Vagina (tissue), 2 donors: Measurements from ENCODE around the gene LILRB2. TPM values are rescaled to one million over a fixed set of nuclear protein-coding genes. Genes with fewer than 3 reads are reported as not detected.
"Not testable (repeated sequence)": the region's sequence is repeated elsewhere in the genome, so short reads cannot be mapped to it uniquely, and the experiment has no call there.

Experiments
- DNase-seq, 2 donors: peaks; one replicate each; pipeline ENCODE4 v3.0.0-alpha.2; 2017; ENCODE audit errors: extremely low spot score in 2 of 2
- H3K27ac ChIP-seq: fragments of 200-600 bp; sonication (generic); one replicate; pipeline ENCODE4 v1.5.1; 2019
- H3K27me3 ChIP-seq: fragments of 200-600 bp; sonication (generic); one replicate; pipeline ENCODE4 v1.5.1; 2019
- H3K36me3 ChIP-seq, 2 donors: fragments of 200-600 bp; sonication (generic); one replicate each; pipeline ENCODE4 v1.5.1; 2017 to 2019
- H3K4me1 ChIP-seq: fragments of 200-600 bp; sonication (generic); one replicate; pipeline ENCODE4 v1.5.1; 2019
- H3K4me3 ChIP-seq, 2 donors: fragments of 200-600 bp; sonication (generic); 1 replicate in 1 of 2; 2 replicates in 1 of 2; pipeline ENCODE4 v1.5.1; 2016 to 2019
- H3K9me3 ChIP-seq: fragments of 200-600 bp; sonication (generic); one replicate; pipeline ENCODE4 v1.5.1; 2019
- CTCF ChIP-seq, 3 experiments: fragments of 450-650 bp in 2 of 3; fragments of 200-600 bp in 1 of 3; sonication (generic) in 1 of 3; IDR thresholded peaks; one replicate each; pipeline ENCODE4 v1.5.1; 2017 to 2019; ENCODE audit warnings: antibody characterized with exemption in 3 of 3, mild to moderate bottlenecking in 2 of 3, moderate library complexity in 2 of 3
- POLR2A ChIP-seq, 2 donors: fragments of 450-650 bp; IDR thresholded peaks; one replicate each; pipeline ENCODE4 v1.6.1; 2017; ENCODE audit warnings: antibody characterized with exemption in 2 of 2, mild to moderate bottlenecking in 2 of 2, moderate library complexity in 2 of 2
- POLR2AphosphoS5 ChIP-seq, 2 donors: sonication (generic); formaldehyde crosslinking; IDR thresholded peaks; one replicate each; pipeline ENCODE4 v1.9.0; 2017; ENCODE audit warnings: antibody characterized with exemption in 2 of 2, mild to moderate bottlenecking in 2 of 2, low read depth in 1 of 2; ENCODE audit not compliant: insufficient read depth in 1 of 2
- intact Hi-C: fragments of 100-400 bp; cut with DNase I; formaldehyde crosslinking; loops from one replicate; pipeline ENCODE4 v1.15.1; 2023
- total RNA-seq: library from RNA; depleted of rRNA; stranded (reverse); fragments of >200 nt; gene quantifications from one replicate; pipeline ENCODE4 v1.2.3, GENCODE V29; 2016

LILRB2 gene
- total RNA-seq, 1 donor from 2014 or later: 2.0 TPM

- H3K4me3 ChIP-seq: no peak overlapping the region
- H3K9me3 ChIP-seq: no peaks in the 10 kb centered on the region
- H3K27ac ChIP-seq: no peak overlapping the region
- intact Hi-C loops: loop anchor here (5.0 kb wide), 1 partner anchor 278 kb away; no protein-coding TSS in a partner anchor
- no peaks in the 10 kb centered on the region for H3K4me1 ChIP-seq
- DNase-seq: peak; percentile 47 to 79
- no peaks in the 10 kb centered on the region for H3K27me3 ChIP-seq
- H3K36me3 ChIP-seq: no peaks in the 10 kb centered on the region
- TF ChIP-seq POLR2A (IDR thresholded peaks at IDR 0.05) (no peak), POLR2AphosphoS5 (IDR thresholded peaks at IDR 0.05; ENCODE audit: insufficient read depth in 1 of 2, low read depth in 1 of 2) (no peak), CTCF (IDR thresholded peaks at IDR 0.05) (no peak)
Observed at GRCh38 chr19:54299126-54299498, 18.2 kb upstream of the LILRB2 start.

- Histone ChIP-seq H3K9me3 (no peaks in the 10 kb centered on the region), H3K4me3 (no peak overlapping the region), H3K36me3 (no peaks in the 10 kb centered on the region), H3K27ac (no peak overlapping the region), H3K4me1 (no peaks in the 10 kb centered on the region), H3K27me3 (no peaks in the 10 kb centered on the region)
- peak in 1 of 2 donors; percentile 60 for DNase-seq
- TF ChIP-seq POLR2AphosphoS5 (IDR thresholded peaks at IDR 0.05; ENCODE audit: insufficient read depth in 1 of 2, low read depth in 1 of 2): no peak
- TF ChIP-seq CTCF (IDR thresholded peaks at IDR 0.05): no peak
- no peak for TF ChIP-seq POLR2A (IDR thresholded peaks at IDR 0.05)
- intact Hi-C loops: loop anchor here (5.0 kb wide), 1 partner anchor 279 kb away; no protein-coding TSS in a partner anchor
Observed at GRCh38 chr19:54298357-54299125, 17.6 kb upstream of the LILRB2 start.

DNA sequence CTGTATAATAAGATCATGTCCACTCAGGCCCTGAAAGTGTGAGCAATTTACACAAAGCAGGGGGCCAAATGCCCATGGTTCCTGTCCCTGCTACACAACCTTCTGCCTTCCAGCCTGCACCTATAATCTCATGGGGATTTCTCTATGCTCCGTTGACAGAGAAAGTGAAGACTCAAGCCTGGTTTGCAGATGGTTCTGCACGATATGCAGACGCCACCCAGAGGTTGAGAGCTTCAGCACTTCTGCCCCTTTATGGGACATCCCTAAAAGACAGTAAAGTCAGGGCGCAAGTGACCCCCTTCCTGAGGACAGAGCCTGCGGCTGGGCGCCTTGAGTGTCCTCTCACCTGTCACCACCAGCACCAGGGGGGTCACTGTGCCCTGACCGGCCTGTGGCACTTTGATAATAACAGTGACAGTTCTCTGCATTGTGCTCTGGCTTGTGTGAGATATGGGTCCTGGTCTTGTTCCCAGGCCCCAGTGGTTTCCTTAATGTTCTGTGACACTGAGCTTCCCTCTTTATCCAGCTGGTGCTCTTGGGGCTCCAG, 16.9 kb upstream of the LILRB2 start:
- Histone ChIP-seq H3K4me3 (no peak overlapping the region), H3K9me3 (no peaks in the 10 kb centered on the region), H3K27ac (no peak overlapping the region), H3K36me3 (no peaks in the 10 kb centered on the region), H3K27me3 (no peaks in the 10 kb centered on the region), H3K4me1 (no peaks in the 10 kb centered on the region)
- intact Hi-C loops: loop anchor here (5.0 kb wide), 1 partner anchor 279 kb away; no protein-coding TSS in a partner anchor
- DNase-seq: peak in 1 of 2 donors; percentile 40
- TF ChIP-seq CTCF (IDR thresholded peaks at IDR 0.05): no peak
- TF ChIP-seq POLR2AphosphoS5 (IDR thresholded peaks at IDR 0.05; ENCODE audit: insufficient read depth in 1 of 2, low read depth in 1 of 2): no peak
- TF ChIP-seq POLR2A (IDR thresholded peaks at IDR 0.05): no peak

DNA sequence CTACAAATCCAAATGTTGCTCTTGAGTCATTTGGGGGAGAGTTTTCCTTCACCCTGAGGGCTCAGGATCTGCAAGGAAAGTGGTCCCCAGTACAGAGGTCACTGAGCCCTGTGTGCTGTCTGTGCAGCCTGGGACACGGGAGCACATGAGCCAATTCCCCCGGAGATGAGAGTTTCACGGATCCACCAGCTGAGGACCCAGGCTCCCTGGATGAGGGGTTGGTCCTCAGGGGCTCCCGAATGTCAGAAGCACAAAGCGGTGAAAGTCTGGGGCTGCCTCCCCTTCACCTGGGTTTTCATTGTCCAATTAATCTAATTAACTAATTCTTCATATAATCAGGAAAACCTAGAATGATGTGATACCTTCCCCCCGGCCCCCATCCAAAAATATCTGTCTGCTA, 13.6 kb upstream of the LILRB2 start:
- no peak for TF ChIP-seq POLR2AphosphoS5 (IDR thresholded peaks at IDR 0.05; ENCODE audit: insufficient read depth in 1 of 2, low read depth in 1 of 2)
- Histone ChIP-seq H3K27me3 (no peaks in the 10 kb centered on the region), H3K36me3 (no peaks in the 10 kb centered on the region), H3K4me3 (no peak overlapping the region), H3K4me1 (no peaks in the 10 kb centered on the region), H3K27ac (no peak overlapping the region), H3K9me3 (no peaks in the 10 kb centered on the region)
- intact Hi-C loops: no loop called here
- DNase-seq: no peak

- H3K27ac ChIP-seq, DNase-seq, intact Hi-C loops, H3K4me3 ChIP-seq, H3K27me3 ChIP-seq, H3K36me3 ChIP-seq, H3K4me1 ChIP-seq, H3K9me3 ChIP-seq: not testable (repeated sequence)
Observed at GRCh38 chr19:54289160-54289559, 8.2 kb upstream of the LILRB2 start.

DNA sequence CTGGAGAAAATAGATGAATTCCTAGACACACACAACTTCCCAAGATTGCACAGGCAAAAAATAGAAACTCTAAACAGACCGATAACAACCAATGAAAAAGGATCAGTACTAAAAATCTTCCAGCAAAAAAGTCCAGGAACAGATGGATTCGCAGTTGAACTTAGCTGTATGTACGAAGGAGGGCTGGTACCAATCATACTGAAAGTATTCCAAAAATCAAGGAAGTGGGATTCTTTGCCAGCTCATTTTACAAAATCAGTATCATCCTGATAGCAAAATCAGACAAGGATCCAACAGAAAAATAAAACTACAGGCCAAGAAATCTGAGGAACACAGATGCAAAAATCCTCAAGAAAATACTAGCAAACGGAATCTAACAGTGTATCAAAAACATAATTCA, 6.5 kb upstream of the LILRB2 start:
- intact Hi-C loops: no loop called here
- H3K4me3 ChIP-seq: no peak overlapping the region
- no peak for DNase-seq
- no peak overlapping the region for H3K27ac ChIP-seq
- no peaks in the 10 kb centered on the region for H3K9me3 ChIP-seq
- no peaks in the 10 kb centered on the region for H3K4me1 ChIP-seq
- no peaks in the 10 kb centered on the region for H3K36me3 ChIP-seq
- H3K27me3 ChIP-seq: no peaks in the 10 kb centered on the region
- no peak for TF ChIP-seq POLR2AphosphoS5 (IDR thresholded peaks at IDR 0.05; ENCODE audit: insufficient read depth in 1 of 2, low read depth in 1 of 2)
- TF ChIP-seq POLR2A (IDR thresholded peaks at IDR 0.05): no peak
- no peak for TF ChIP-seq CTCF (IDR thresholded peaks at IDR 0.05)

DNA sequence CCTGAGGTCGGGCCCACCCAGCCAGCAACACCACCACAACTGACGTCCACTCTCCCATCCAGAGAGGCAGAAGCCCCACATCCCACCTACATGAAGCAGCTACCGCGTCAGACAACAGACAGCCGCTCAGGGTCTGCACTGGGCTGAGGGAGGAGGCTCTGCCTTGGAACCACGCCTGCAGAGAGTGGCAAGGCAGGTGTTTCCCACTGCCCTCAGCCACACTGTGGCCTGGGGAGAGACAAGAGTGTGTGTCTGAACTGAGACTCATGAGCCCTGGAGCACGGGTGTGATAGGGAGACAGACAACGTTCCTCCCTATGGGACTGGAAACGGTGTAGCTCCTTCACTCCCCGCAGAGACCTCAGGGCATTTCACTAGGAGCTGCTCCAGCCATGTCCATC, 5.4 kb upstream of the LILRB2 start:
- H3K4me1 ChIP-seq, H3K27ac ChIP-seq, H3K9me3 ChIP-seq, DNase-seq, H3K4me3 ChIP-seq, H3K27me3 ChIP-seq, H3K36me3 ChIP-seq, intact Hi-C loops: not testable (repeated sequence)

DNA sequence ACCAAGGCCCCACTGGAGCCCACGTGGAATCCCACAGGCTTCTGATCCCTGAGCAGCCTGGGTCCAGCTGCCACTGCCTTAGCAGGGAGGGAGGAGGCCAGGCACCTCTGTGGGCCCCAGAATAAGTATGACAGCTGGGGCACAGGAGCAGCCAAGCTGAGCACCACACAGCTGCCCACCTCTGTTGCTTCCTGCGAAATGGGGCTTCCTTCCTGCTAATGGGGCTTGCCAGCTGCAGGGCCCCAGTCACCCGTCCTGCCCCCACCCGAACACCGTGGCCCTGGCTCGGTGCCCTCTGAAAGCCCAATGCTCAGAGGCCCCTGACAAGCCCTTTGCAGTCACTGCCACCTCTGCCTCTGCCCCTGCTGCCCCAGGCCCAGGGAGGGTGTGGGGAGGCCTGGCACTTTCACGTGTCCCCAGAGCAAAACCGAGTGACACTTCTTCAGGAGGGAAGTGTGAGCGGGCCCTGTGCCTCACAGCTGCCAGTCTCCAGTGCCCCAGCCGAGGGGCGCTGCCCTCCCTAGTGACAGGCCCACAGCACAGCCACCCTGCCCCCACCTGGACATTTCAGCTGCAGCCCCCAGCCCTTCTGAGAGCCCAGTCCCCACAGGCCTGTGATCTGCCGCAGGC, 4.6 kb upstream of the LILRB2 start:
- H3K9me3 ChIP-seq, H3K27me3 ChIP-seq, DNase-seq, H3K4me1 ChIP-seq, H3K4me3 ChIP-seq, H3K36me3 ChIP-seq, H3K27ac ChIP-seq, intact Hi-C loops: not testable (repeated sequence)
